Endothelial cell of umbilical vein (primary cell): ENCODE data around the gene ZNF398. TPM values are rescaled to one million over a fixed set of nuclear protein-coding genes. Genes with fewer than 3 reads are reported as not detected.

ENCODE experiments used
- BruUV-seq: library from RNA; stranded (reverse); fragments of 400-500 nt; replicated peaks from 2 replicates; lab custom pipeline; 2021; lab: Mats Ljungman, UMichigan
- CTCF ChIA-PET: fragments of 300-600, 350-600 bp; sonication (Branson Sonifier 250); formaldehyde crosslinking; loops from one replicate; lab custom pipeline; 2021; ENCODE audit warnings: antibody characterized with exemption, inconsistent platforms; lab: Charles Lee
- POLR2A ChIA-PET: fragments of 300-600, 350-600 bp; sonication (Branson Sonifier 250); formaldehyde crosslinking; loops from one replicate; lab custom pipeline; 2021; ENCODE audit warnings: antibody characterized with exemption, inconsistent platforms; lab: Charles Lee
- DNase-seq: peaks from one replicate; pipeline ENCODE4 v3.0.0-alpha.2; 2011; ENCODE audit warnings: low read depth, low spot score
- FAIRE-seq: peaks from 2 replicates; lab custom pipeline; 2011; peaks lifted over from hg19 to GRCh38; lab: Jason Lieb, UNC
- H2AFZ ChIP-seq: 2 replicates; pipeline ENCODE4 v1.6.0; 2012; ENCODE audit warnings: low read depth, low read length, control low read depth, inconsistent platforms
- H3K27ac ChIP-seq: 2 replicates; pipeline ENCODE4 v1.5.1; 2011; ENCODE audit warnings: low read depth, mild to moderate bottlenecking, control low read depth, low read length, moderate library complexity; ENCODE audit not compliant: insufficient read depth
- H3K27me3 ChIP-seq, 2 experiments: 2 replicates each; pipeline versions ENCODE4 v1.6.0 to v1.6.1; 2011; ENCODE audit warnings: low read length in 2 of 2, mixed read lengths in 1 of 2; ENCODE audit not compliant: control insufficient read depth in 2 of 2, insufficient read depth in 2 of 2
- H3K36me3 ChIP-seq, 2 experiments: 2 replicates in 1 of 2; 3 replicates in 1 of 2; pipeline ENCODE4 v1.5.1; 2011; ENCODE audit warnings: low read length in 2 of 2, mild to moderate bottlenecking in 1 of 2, moderate library complexity in 1 of 2; ENCODE audit not compliant: control insufficient read depth in 2 of 2, insufficient read depth in 2 of 2; ENCODE audit errors: extremely low read depth in 1 of 2
- H3K4me1 ChIP-seq: 3 replicates; pipeline ENCODE4 v1.5.1; 2011; ENCODE audit warnings: mild to moderate bottlenecking, low read length; ENCODE audit not compliant: control insufficient read depth, insufficient read depth; ENCODE audit errors: extremely low read depth
- H3K4me2 ChIP-seq: 2 replicates; pipeline ENCODE4 v1.6.1; 2011; ENCODE audit warnings: low read length, control low read depth, mixed read lengths; ENCODE audit not compliant: insufficient read depth
- H3K4me3 ChIP-seq, 3 experiments: fragments of 200-600 bp in 1 of 3; sonication (generic), shearing (Covaris generic) in 1 of 3; replicated peaks in 1 of 3; 2 replicates each; pipeline ENCODE4 v1.5.1; 2011 to 2016; ENCODE audit warnings: control low read depth in 3 of 3, low read length in 3 of 3, mild to moderate bottlenecking in 2 of 3, inconsistent platforms in 1 of 3, low read depth in 1 of 3, moderate library complexity in 1 of 3; ENCODE audit not compliant: insufficient read depth in 1 of 3
- H3K79me2 ChIP-seq: 2 replicates; pipeline ENCODE4 v1.6.0; 2012; ENCODE audit warnings: low read length, inconsistent platforms; ENCODE audit not compliant: control insufficient read depth, insufficient read depth
- H3K9ac ChIP-seq: replicated peaks from 2 replicates; pipeline ENCODE3; 2011; ENCODE audit warnings: low read length, control low read depth; ENCODE audit not compliant: insufficient read depth; ENCODE audit errors: extremely low read depth
- H3K9me1 ChIP-seq: replicated peaks from 3 replicates; pipeline ENCODE4 v1.6.0; 2011; ENCODE audit warnings: mild to moderate bottlenecking, low read length; ENCODE audit not compliant: control insufficient read depth, insufficient read depth; ENCODE audit errors: extremely low read depth
- H3K9me3 ChIP-seq: replicated peaks from 2 replicates; pipeline ENCODE4 v1.5.1; 2012; ENCODE audit warnings: low read length, inconsistent platforms; ENCODE audit not compliant: control insufficient read depth, insufficient read depth
- H4K20me1 ChIP-seq: replicated peaks from 2 replicates; pipeline ENCODE3; 2011; ENCODE audit warnings: mild to moderate bottlenecking, low read length; ENCODE audit not compliant: control insufficient read depth, insufficient read depth; ENCODE audit errors: extremely low read depth
- FOS ChIP-seq: IDR thresholded peaks from 2 replicates; pipeline ENCODE4 v1.6.1; 2011; ENCODE audit warnings: mild to moderate bottlenecking, low read length, moderate library complexity, borderline replicate concordance; ENCODE audit not compliant: insufficient read depth
- JUN ChIP-seq: IDR thresholded peaks from 2 replicates; pipeline ENCODE4 v1.6.1; 2011; ENCODE audit warnings: borderline replicate concordance, low read depth; ENCODE audit not compliant: insufficient read length, insufficient read depth
- MYC ChIP-seq: IDR thresholded peaks from one replicate; pipeline ENCODE4 v1.6.1; 2011; ENCODE audit warnings: mild to moderate bottlenecking, low read depth, low read length
- POLR2A ChIP-seq: IDR thresholded peaks from 2 replicates; pipeline ENCODE4 v1.6.1; 2012; ENCODE audit warnings: low read depth, mild to moderate bottlenecking, control low read depth, low read length
- POLR2AphosphoS5 ChIP-seq: IDR thresholded peaks from 2 replicates; pipeline ENCODE4 v1.6.1; 2012; ENCODE audit warnings: low read depth, mild to moderate bottlenecking, control low read depth, low read length, moderate library complexity; ENCODE audit not compliant: insufficient read depth
- dilution Hi-C: fragments of 300-500 bp; cut with MboI; formaldehyde crosslinking; loops from one replicate; pipeline ENCODE4 v1.15.0; 2019; ENCODE audit warnings: low sequenced_read_pairs; ENCODE audit not compliant: extremely low pct_ligation_motif_present
- intact Hi-C: fragments of 100-400 bp; cut with micrococcal nuclease; formaldehyde crosslinking; loops from one replicate; pipeline ENCODE4 v1.10.0; 2022
- polyA plus RNA-seq, 4 experiments: library from polyadenylated mRNA; depleted of rRNA in 3 of 4; stranded (reverse) in 3 of 4; unstranded in 1 of 4; fragments of >200 nt; gene quantifications; 2 replicates each; pipeline versions ENCODE4 v1.2.1 to v1.2.3, GENCODE V29; 2011 to 2012; ENCODE audit warnings: missing spikeins in 1 of 4
- total RNA-seq: library from RNA; stranded (reverse); gene quantifications from 2 replicates; pipeline ENCODE4 v1.2.3, GENCODE V29; 2021
- TF ChIP-seq, protein P1 (sequence below): IDR thresholded peaks from 2 replicates; pipeline ENCODE4 v1.6.1; 2011; ENCODE audit not compliant: insufficient read depth, insufficient read length
- TF ChIP-seq, protein P2 (sequence below), 2 donors: IDR thresholded peaks; 1 replicate in 1 of 2; 2 replicates in 1 of 2; pipeline ENCODE4 v1.5.1; 2011; ENCODE audit warnings: low read length in 2 of 2, mild to moderate bottlenecking in 2 of 2, moderate library complexity in 2 of 2, control low read depth in 1 of 2, inconsistent platforms in 1 of 2, low read depth in 1 of 2; ENCODE audit not compliant: insufficient read depth in 1 of 2; ENCODE audit errors: extremely low read depth in 1 of 2

The ZNF398 gene
- total and polyA plus RNA-seq, 2 donors (not counting 3 experiments of a cell fraction or from before 2014, with no cell fraction given), result 7.5 to 10.6 TPM

- no TSS peak for BruUV-seq
- no peaks in the 10 kb centered on the region for H3K4me1 ChIP-seq
- H3K9me3 ChIP-seq, result no peaks in the 10 kb centered on the region
- H2AFZ ChIP-seq, result no peak overlapping the region
- POLR2A ChIA-PET, result no interaction called here
- no peaks in the 10 kb centered on the region for H3K27me3 ChIP-seq
- no peak overlapping the region for H3K4me3 ChIP-seq
- H3K36me3 ChIP-seq, result peaks cover 2 to 23% of the 10 kb centered on the region in 2 experiments
- H3K4me2 ChIP-seq, result no peak overlapping the region
- CTCF ChIA-PET, result no interaction called here
- no peaks in the 10 kb centered on the region for H4K20me1 ChIP-seq
- TF ChIP-seq, protein P1, sequence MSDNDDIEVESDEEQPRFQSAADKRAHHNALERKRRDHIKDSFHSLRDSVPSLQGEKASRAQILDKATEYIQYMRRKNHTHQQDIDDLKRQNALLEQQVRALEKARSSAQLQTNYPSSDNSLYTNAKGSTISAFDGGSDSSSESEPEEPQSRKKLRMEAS, result no peak
- TF ChIP-seq FOS, result no peak
- TF ChIP-seq POLR2A, result no peak
- TF ChIP-seq JUN, result no peak
- TF ChIP-seq, protein P2, sequence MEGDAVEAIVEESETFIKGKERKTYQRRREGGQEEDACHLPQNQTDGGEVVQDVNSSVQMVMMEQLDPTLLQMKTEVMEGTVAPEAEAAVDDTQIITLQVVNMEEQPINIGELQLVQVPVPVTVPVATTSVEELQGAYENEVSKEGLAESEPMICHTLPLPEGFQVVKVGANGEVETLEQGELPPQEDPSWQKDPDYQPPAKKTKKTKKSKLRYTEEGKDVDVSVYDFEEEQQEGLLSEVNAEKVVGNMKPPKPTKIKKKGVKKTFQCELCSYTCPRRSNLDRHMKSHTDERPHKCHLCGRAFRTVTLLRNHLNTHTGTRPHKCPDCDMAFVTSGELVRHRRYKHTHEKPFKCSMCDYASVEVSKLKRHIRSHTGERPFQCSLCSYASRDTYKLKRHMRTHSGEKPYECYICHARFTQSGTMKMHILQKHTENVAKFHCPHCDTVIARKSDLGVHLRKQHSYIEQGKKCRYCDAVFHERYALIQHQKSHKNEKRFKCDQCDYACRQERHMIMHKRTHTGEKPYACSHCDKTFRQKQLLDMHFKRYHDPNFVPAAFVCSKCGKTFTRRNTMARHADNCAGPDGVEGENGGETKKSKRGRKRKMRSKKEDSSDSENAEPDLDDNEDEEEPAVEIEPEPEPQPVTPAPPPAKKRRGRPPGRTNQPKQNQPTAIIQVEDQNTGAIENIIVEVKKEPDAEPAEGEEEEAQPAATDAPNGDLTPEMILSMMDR (IDR thresholded peaks at IDR 0.05; ENCODE audit: extremely low read depth in 1 of 2, insufficient read depth in 1 of 2, low read depth in 1 of 2, low read length in 2 of 2), result no peak
- TF ChIP-seq POLR2AphosphoS5, result no peak
- dilution Hi-C loops, result no loop called here
- H3K9me1 ChIP-seq, result no peaks in the 10 kb centered on the region
- H3K79me2 ChIP-seq, result no peaks in the 10 kb centered on the region
- DNase-seq, result no peak
- H3K9ac ChIP-seq, result no peak overlapping the region
- intact Hi-C loops, result no loop called here
- no peak for FAIRE-seq
- H3K27ac ChIP-seq, result no peak overlapping the region
These were observed 76.5 kb downstream of the ZNF398 start for GRCh38 chr7:149223761-149224160.

DNA sequence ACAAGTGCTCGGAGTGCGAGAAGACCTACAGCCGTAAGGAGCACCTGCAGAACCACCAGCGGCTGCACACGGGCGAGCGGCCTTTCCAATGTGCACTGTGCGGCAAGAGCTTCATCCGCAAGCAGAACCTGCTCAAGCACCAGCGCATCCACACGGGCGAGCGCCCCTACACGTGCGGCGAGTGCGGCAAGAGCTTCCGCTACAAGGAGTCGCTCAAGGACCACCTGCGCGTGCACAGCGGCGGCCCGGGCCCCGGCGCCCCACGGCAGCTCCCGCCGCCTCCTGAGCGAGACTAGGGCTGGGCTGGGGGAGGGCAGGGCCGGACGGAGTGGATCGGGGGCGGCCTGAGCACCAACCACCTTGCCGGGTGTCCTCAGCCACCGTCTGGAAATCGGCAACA, 77.1 kb downstream of the ZNF398 start:
- DNase-seq (no peak), FAIRE-seq (no peak)
- TF ChIP-seq FOS, result no peak
- TF ChIP-seq, protein P1, result no peak
- TF ChIP-seq MYC, result no peak
- no peak for TF ChIP-seq JUN
- POLR2A ChIA-PET, result no interaction called here
- CTCF ChIA-PET, result no interaction called here
- Histone ChIP-seq H3K27ac (no peak overlapping the region), H3K9me3 (no peaks in the 10 kb centered on the region), H3K79me2 (no peaks in the 10 kb centered on the region), H3K9ac (no peak overlapping the region), H3K36me3 (peaks cover 2 to 20% of the 10 kb centered on the region in 2 experiments), H3K4me2 (no peak overlapping the region), H3K4me1 (no peaks in the 10 kb centered on the region), H3K4me3 (no peak overlapping the region), H4K20me1 (no peaks in the 10 kb centered on the region), H2AFZ (no peak overlapping the region), H3K27me3 (no peaks in the 10 kb centered on the region), H3K9me1 (no peaks in the 10 kb centered on the region)
- intact Hi-C loops, result no loop called here
- dilution Hi-C loops, result no loop called here
- no TSS peak for BruUV-seq
